ENCODE measurements around the gene AP4B1. TPM values are rescaled to one million over a fixed set of nuclear protein-coding genes. Genes with fewer than 3 reads are reported as not detected.

AP4B1 gene
- total RNA-seq, 1 experiment from 2014 or later = 11.1 TPM

DNA sequence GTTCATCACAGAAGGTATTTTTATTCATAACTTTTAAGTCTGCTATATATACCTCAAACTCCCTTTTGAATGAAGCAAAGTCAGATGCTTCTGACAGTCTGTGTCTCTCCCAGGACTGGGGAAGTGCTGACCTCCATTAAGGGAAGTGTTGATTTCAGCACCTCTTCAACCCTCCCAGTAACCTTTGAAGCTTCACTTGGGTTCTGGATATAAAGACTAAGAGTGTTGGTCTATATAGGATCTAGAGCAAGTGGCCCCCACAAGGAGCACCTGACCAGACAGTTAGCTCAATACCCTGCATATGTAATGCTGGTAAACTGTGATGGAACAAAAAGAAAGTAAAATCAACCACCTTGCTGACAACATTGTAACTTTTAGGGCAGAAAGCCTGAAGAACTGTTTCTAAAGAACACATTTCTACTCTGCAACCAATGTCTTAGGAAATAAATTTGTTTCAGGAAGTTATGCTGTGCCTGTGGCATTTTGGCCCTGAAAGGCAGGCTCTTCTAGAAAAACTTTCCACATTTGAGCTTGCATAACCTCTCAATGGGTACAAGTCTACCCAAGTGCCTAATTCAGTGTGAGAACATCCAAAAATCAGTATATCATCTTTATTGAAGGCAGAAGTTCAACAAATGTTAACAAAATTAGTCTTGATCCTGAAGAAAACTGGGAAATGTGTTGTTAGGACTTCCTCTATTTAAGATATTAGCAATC lies 32.2 kb downstream of the AP4B1 start:
- Histone ChIP-seq H3K27me3 (ENCODE audit: insufficient read depth, low read length) (no peaks in the 10 kb centered on the region), H2AFZ (ENCODE audit: low read depth, low read length, poor library complexity, severe bottlenecking) (peak overlapping the region; percentile 13), H3K9ac (ENCODE audit: low read length) (no peak overlapping the region), H3K9me2 (ENCODE audit: insufficient read depth) (no peaks in the 10 kb centered on the region), H3K4me2 (ENCODE audit: low read length) (no peak overlapping the region), H3K27ac (ENCODE audit: low read depth, low read length) (no peak overlapping the region), H3K36me3 (ENCODE audit: control insufficient read depth in 1 of 2, insufficient read depth in 2 of 2, low read length in 2 of 2) (no peaks in the 10 kb centered on the region), H3K4me3 (replicated peaks in 1 of 2; ENCODE audit: low read depth in 1 of 2, low read length in 2 of 2) (no peak overlapping the region), H3K9me3 (ENCODE audit: control insufficient read depth in 1 of 2, insufficient read depth in 1 of 2, low read depth in 1 of 2, low read length in 2 of 2) (no peaks in the 10 kb centered on the region), H3K4me1 (ENCODE audit: control insufficient read depth in 1 of 2, insufficient read depth in 2 of 2, low read length in 2 of 2) (peaks cover 0 to 7% of the 10 kb centered on the region in 2 experiments; a peak in 1 of 4 replicates), H3K79me2 (ENCODE audit: insufficient read depth, low read length) (no peaks in the 10 kb centered on the region), H4K20me1 (ENCODE audit: insufficient read depth) (no peaks in the 10 kb centered on the region)
- ChIA-PET CTCF (no interaction called here), RAD21 (ENCODE audit: low non-redundant PET in 1 of 2, low total read pairs in 2 of 2, uncharacterized antibody in 2 of 2, unreplicated experiment in 2 of 2) (no interaction called here), POLR2A (no interaction called here)
- TF ChIP-seq RAD21 (IDR thresholded peaks at IDR 0.05; ENCODE audit: low read depth) (no peak), ZFX (IDR thresholded peaks at IDR 0.05) (no peak), EZH2phosphoT487 (IDR thresholded peaks at IDR 0.05; ENCODE audit: borderline replicate concordance) (no peak), POLR2A (IDR thresholded peaks at IDR 0.05; ENCODE audit: borderline replicate concordance, extremely low read depth, insufficient read depth, insufficient read length) (no peak)
- no peak for ATAC-seq
- no peak for DNase-seq (ENCODE audit: low read depth, low spot score)
- intact Hi-C loops (cut with micrococcal nuclease) = no loop called here
- no TSS peak for BruUV-seq (replicated peaks)

DNA sequence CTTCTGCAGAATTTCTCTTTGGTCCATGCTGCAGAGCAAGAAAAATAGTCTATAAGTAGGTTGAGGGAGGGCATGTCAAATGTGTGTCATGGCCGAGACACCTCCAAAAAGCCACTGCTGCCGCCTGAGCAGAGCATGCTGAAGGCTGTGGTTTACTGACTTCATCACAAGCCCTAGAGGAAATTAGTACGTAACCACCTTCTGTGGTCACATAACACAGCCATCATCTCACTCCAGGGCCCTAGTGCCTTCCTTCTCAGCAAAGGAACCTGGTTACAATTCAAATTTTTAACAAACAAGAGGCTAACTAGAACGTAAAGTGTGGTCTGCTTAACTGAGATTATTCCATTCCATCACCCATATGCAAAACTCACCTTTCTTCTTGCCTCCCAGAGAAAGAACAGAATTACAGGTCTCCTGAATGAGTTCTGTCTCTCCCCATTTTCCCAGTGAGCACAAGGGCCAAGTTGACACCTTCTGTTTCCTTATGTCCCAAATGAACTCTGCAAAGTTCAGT lies 32.9 kb downstream of the AP4B1 start, which contains the start of gene PTPN22:
TSS of gene PTPN22 (minus strand) at position 116 of the 517 bp plus-strand sequence.
- Histone ChIP-seq H3K4me3 (replicated peaks in 1 of 2; ENCODE audit: low read depth in 1 of 2, low read length in 2 of 2) (no peak within 1 kb of the TSS), H3K4me2 (ENCODE audit: low read length) (no peak within 1 kb of the TSS), H3K36me3 (ENCODE audit: control insufficient read depth in 1 of 2, insufficient read depth in 2 of 2, low read length in 2 of 2) (no peaks in the 10 kb centered on the region), H3K27me3 (ENCODE audit: insufficient read depth, low read length) (no peaks in the 10 kb centered on the region), H3K79me2 (ENCODE audit: insufficient read depth, low read length) (no peaks in the 10 kb centered on the region), H3K9me3 (ENCODE audit: control insufficient read depth in 1 of 2, insufficient read depth in 1 of 2, low read depth in 1 of 2, low read length in 2 of 2) (no peaks in the 10 kb centered on the region), H3K9me2 (ENCODE audit: insufficient read depth) (no peaks in the 10 kb centered on the region), H3K27ac (ENCODE audit: low read depth, low read length) (no peak within 1 kb of the TSS), H3K4me1 (ENCODE audit: control insufficient read depth in 1 of 2, insufficient read depth in 2 of 2, low read length in 2 of 2) (peaks cover 0 to 7% of the 10 kb centered on the region in 2 experiments; a peak in 1 of 4 replicates), H2AFZ (ENCODE audit: low read depth, low read length, poor library complexity, severe bottlenecking) (peak within 1 kb of the TSS; percentile 13), H3K9ac (ENCODE audit: low read length) (no peak within 1 kb of the TSS), H4K20me1 (ENCODE audit: insufficient read depth) (no peaks in the 10 kb centered on the region)
- ChIA-PET POLR2A (no interaction called here), RAD21 (ENCODE audit: low non-redundant PET in 1 of 2, low total read pairs in 2 of 2, uncharacterized antibody in 2 of 2, unreplicated experiment in 2 of 2) (no interaction called here), CTCF (no interaction called here)
- ATAC-seq = no peak
- no peak for DNase-seq (ENCODE audit: low read depth, low spot score)
- TF ChIP-seq, protein P1, sequence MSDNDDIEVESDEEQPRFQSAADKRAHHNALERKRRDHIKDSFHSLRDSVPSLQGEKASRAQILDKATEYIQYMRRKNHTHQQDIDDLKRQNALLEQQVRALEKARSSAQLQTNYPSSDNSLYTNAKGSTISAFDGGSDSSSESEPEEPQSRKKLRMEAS (IDR thresholded peaks at IDR 0.05) = 0 out of 2 replicates have a peak, but pooled peaks have one; percentile 11
- no peak for TF ChIP-seq EZH2phosphoT487 (IDR thresholded peaks at IDR 0.05; ENCODE audit: borderline replicate concordance)
- TF ChIP-seq RAD21 (IDR thresholded peaks at IDR 0.05; ENCODE audit: low read depth) = no peak
- intact Hi-C loops (cut with micrococcal nuclease) = no loop called here
- BruUV-seq (replicated peaks) = no TSS peak
